SK-N-SH treated with all-trans-retinoic acid at 6 μM for 48 hours (cell line): ENCODE measurements around the gene PPP5C.

Experiments used
- ATAC-seq: fragments of 200-7000 bp; cut with Tn5 transposase; 3 replicates; pipeline ENCODE4 v1.9.1; 2020; ENCODE audit warnings: mild to moderate bottlenecking, moderate library complexity
- ARNTL ChIP-seq: fragments of 450-650 bp; formaldehyde crosslinking; IDR thresholded peaks from 2 replicates; pipeline ENCODE4 v1.5.0; 2020; ENCODE audit warnings: low read depth, mild to moderate bottlenecking, moderate library complexity, borderline replicate concordance
- BACH2 ChIP-seq: fragments of 250-450 bp; sonication (Bioruptor Pico); IDR thresholded peaks from 2 replicates; pipeline ENCODE4 v1.9.0; 2021; ENCODE audit warnings: mild to moderate bottlenecking, borderline replicate concordance
- CSDC2 ChIP-seq: fragments of 250-450 bp; sonication (Bioruptor Pico); IDR thresholded peaks from 2 replicates; pipeline ENCODE4 v1.5.0; 2020; ENCODE audit warnings: mild to moderate bottlenecking, moderate library complexity
- CSRNP3 ChIP-seq: fragments of 250-450 bp; sonication (Bioruptor Pico); IDR thresholded peaks from 2 replicates; pipeline ENCODE4 v1.5.1; 2021; ENCODE audit warnings: mild to moderate bottlenecking, moderate library complexity
- ESRRG ChIP-seq: fragments of 250-450 bp; sonication (Bioruptor Pico); IDR thresholded peaks from 2 replicates; pipeline ENCODE4 v1.6.1; 2021; ENCODE audit warnings: mild to moderate bottlenecking
- ISL1 ChIP-seq: fragments of 250-450 bp; sonication (Bioruptor Pico); IDR thresholded peaks from 2 replicates; pipeline ENCODE4 v2.1.2; 2022; ENCODE audit warnings: mild to moderate bottlenecking, moderate library complexity
- OSR1 ChIP-seq: fragments of 250-450 bp; sonication (Bioruptor Pico); IDR thresholded peaks from 2 replicates; pipeline ENCODE4 v1.8.0; 2022; ENCODE audit warnings: moderate library complexity, mild to moderate bottlenecking, inconsistent platforms
- PATZ1 ChIP-seq: fragments of 250-450 bp; sonication (Bioruptor Pico); IDR thresholded peaks from 2 replicates; pipeline ENCODE4 v1.8.0; 2020; ENCODE audit warnings: mild to moderate bottlenecking, moderate library complexity, borderline replicate concordance
- PPARA ChIP-seq: fragments of 250-450 bp; sonication (Bioruptor Pico); IDR thresholded peaks from 2 replicates; pipeline ENCODE4 v1.5.0; 2020; ENCODE audit warnings: mild to moderate bottlenecking, borderline replicate concordance
- RARB ChIP-seq: fragments of 250-450 bp; sonication (Bioruptor Pico); IDR thresholded peaks from 2 replicates; pipeline ENCODE4 v1.8.0; 2021; ENCODE audit warnings: mild to moderate bottlenecking, moderate library complexity
- SNAI2 ChIP-seq: fragments of 250-450 bp; sonication (Bioruptor Pico); IDR thresholded peaks from 2 replicates; pipeline ENCODE4 v1.5.0; 2020; ENCODE audit warnings: mild to moderate bottlenecking, moderate library complexity
- TCF4 ChIP-seq: fragments of 250-450 bp; sonication (Bioruptor Pico); IDR thresholded peaks from 2 replicates; pipeline ENCODE4 v1.8.0; 2021; ENCODE audit warnings: mild to moderate bottlenecking, moderate library complexity, borderline replicate concordance
- TOX ChIP-seq: fragments of 250-450 bp; sonication (Bioruptor Pico); IDR thresholded peaks from 2 replicates; pipeline ENCODE4 v1.8.0; 2021; ENCODE audit warnings: mild to moderate bottlenecking, moderate library complexity, borderline replicate concordance
- ZC3H10 ChIP-seq: fragments of 250-450 bp; sonication (Bioruptor Pico); IDR thresholded peaks from 2 replicates; pipeline ENCODE4 v1.5.1; 2021; ENCODE audit warnings: mild to moderate bottlenecking, moderate library complexity
- ZFP3 ChIP-seq: fragments of 250-450 bp; sonication (Bioruptor Pico); IDR thresholded peaks from 2 replicates; pipeline ENCODE4 v1.5.0; 2020; ENCODE audit warnings: mild to moderate bottlenecking, moderate library complexity
- ZFP30 ChIP-seq: fragments of 450-650 bp; formaldehyde crosslinking; IDR thresholded peaks from 2 replicates; pipeline ENCODE4 v1.5.0; 2022; ENCODE audit warnings: mild to moderate bottlenecking, moderate library complexity
- ZNF70 ChIP-seq: fragments of 450-650 bp; formaldehyde crosslinking; IDR thresholded peaks from 2 replicates; pipeline ENCODE4 v1.5.0; 2020; ENCODE audit warnings: mild to moderate bottlenecking, moderate library complexity
- ZNF8 ChIP-seq: fragments of 450-650 bp; formaldehyde crosslinking; IDR thresholded peaks from 2 replicates; pipeline ENCODE4 v1.5.0; 2020; ENCODE audit warnings: mild to moderate bottlenecking, moderate library complexity
- TF ChIP-seq, protein P1 (sequence below): fragments of 250-450 bp; sonication (Bioruptor Pico); IDR thresholded peaks from 2 replicates; pipeline ENCODE4 v1.5.1; 2020; ENCODE audit warnings: low read depth, mild to moderate bottlenecking, moderate library complexity
- TF ChIP-seq, protein P2 (sequence below): fragments of 250-450 bp; sonication (Bioruptor Pico); IDR thresholded peaks from 2 replicates; pipeline ENCODE4 v1.8.0; 2021; ENCODE audit warnings: low read depth, mild to moderate bottlenecking, moderate library complexity, borderline replicate concordance

The PPP5C gene

GRCh38 chr19:46355234-46356148, 8.6 kb downstream of the PPP5C start (continued):
- TF ChIP-seq, protein P1, sequence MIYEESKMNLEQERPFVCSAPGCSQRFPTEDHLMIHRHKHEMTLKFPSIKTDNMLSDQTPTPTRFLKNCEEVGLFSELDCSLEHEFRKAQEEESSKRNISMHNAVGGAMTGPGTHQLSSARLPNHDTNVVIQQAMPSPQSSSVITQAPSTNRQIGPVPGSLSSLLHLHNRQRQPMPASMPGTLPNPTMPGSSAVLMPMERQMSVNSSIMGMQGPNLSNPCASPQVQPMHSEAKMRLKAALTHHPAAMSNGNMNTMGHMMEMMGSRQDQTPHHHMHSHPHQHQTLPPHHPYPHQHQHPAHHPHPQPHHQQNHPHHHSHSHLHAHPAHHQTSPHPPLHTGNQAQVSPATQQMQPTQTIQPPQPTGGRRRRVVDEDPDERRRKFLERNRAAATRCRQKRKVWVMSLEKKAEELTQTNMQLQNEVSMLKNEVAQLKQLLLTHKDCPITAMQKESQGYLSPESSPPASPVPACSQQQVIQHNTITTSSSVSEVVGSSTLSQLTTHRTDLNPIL: no peak
- TF ChIP-seq PATZ1 (no peak), ESRRG (CRISPR knock-in tag) (no peak), ARNTL (no peak), ZFP30 (CRISPR knock-in tag) (no peak), ISL1 (no peak), BACH2 (no peak), ZNF8 (CRISPR knock-in tag) (no peak), OSR1 (CRISPR knock-in tag) (no peak), CSDC2 (CRISPR knock-in tag) (no peak), PPARA (CRISPR knock-in tag) (no peak)
- TF ChIP-seq, all 23 proteins: peak for 0

- TF ChIP-seq TOX: no peak
- no peak for TF ChIP-seq ZC3H10 (CRISPR knock-in tag)
- TF ChIP-seq TCF4 (CRISPR knock-in tag): no peak
- no peak for TF ChIP-seq OSR1 (CRISPR knock-in tag)
- no peak for TF ChIP-seq PATZ1
- TF ChIP-seq CSRNP3 (CRISPR knock-in tag): no peak
- TF ChIP-seq PPARA (CRISPR knock-in tag): no peak
- TF ChIP-seq ZFP3: no peak
- TF ChIP-seq CSDC2 (CRISPR knock-in tag): no peak
- no peak for TF ChIP-seq ARNTL
- TF ChIP-seq ZNF8 (CRISPR knock-in tag): no peak
- TF ChIP-seq ZNF70: no peak
- TF ChIP-seq, protein P1: no peak
- TF ChIP-seq, protein P2, sequence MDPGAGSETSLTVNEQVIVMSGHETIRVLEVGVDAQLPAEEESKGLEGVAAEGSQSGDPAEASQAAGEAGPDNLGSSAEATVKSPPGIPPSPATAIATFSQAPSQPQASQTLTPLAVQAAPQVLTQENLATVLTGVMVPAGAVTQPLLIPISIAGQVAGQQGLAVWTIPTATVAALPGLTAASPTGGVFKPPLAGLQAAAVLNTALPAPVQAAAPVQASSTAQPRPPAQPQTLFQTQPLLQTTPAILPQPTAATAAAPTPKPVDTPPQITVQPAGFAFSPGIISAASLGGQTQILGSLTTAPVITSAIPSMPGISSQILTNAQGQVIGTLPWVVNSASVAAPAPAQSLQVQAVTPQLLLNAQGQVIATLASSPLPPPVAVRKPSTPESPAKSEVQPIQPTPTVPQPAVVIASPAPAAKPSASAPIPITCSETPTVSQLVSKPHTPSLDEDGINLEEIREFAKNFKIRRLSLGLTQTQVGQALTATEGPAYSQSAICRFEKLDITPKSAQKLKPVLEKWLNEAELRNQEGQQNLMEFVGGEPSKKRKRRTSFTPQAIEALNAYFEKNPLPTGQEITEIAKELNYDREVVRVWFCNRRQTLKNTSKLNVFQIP (CRISPR knock-in tag): no peak
- TF ChIP-seq ESRRG (CRISPR knock-in tag): no peak
- TF ChIP-seq RARB: no peak
- no peak for TF ChIP-seq BACH2
- no peak for TF ChIP-seq SNAI2
- ATAC-seq: no peak
Measured at GRCh38 chr19:46356149-46357055, 9.5 kb downstream of the PPP5C start.
